Measurements from ENCODE around the gene TMEM139. TPM values are rescaled to one million over a fixed set of nuclear protein-coding genes. Genes with fewer than 3 reads are reported as not detected.

TMEM139 gene
- polyA plus RNA-seq, 1 of the 3 experiments (the other 2 are of a cell fraction) = 0.05 TPM

DNA sequence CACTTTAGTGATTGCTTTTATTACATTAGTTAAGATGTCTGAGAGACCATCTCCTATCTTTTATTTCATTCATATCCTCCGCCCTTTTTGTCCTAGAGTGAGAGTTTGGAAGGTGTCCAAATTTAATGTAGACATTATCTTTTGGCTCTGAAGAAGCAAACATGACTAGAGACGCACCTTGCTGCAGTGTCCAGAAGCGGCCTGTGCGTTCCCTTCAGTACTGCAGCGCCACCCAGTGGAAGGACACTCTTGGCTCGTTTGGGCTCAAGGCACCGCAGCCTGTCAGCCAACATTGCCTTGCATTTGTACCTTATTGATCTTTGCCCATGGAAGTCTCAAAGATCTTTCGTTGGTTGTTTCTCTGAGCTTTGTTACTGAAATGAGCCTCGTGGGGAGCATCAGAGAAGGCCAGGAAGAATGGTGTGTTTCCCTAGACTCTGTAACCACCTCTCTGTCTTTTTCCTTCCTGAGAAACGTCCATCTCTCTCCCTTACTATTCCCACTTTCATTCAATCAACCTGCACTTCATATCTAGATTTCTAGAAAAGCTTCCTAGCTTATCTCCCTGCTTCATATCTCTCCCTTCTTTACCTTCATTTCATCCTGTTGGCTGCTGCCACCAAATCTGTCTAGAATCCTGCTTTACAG is 20.8 kb downstream of the TMEM139 start:
- no peak overlapping the region for H2AFZ ChIP-seq (ENCODE audit: low read depth)
- ChIA-PET POLR2A (no interaction called here), CTCF (interaction anchor here (0.6 to 3.1 kb wide), 16 partner anchors 9 to 102 kb away, joined by 3 to 14 read pairs (median 4); partner anchors contain the start of gene GSTK1)
- no peak for TF ChIP-seq FOXJ3 (CRISPR knock-in tag; IDR thresholded peaks at IDR 0.05)
- TF ChIP-seq, protein P1, sequence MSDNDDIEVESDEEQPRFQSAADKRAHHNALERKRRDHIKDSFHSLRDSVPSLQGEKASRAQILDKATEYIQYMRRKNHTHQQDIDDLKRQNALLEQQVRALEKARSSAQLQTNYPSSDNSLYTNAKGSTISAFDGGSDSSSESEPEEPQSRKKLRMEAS (IDR thresholded peaks at IDR 0.05; ENCODE audit: low read depth) = no peak
- no peak for TF ChIP-seq SIN3A (IDR thresholded peaks at IDR 0.05; ENCODE audit: borderline replicate concordance, low read depth, low read length)
- TF ChIP-seq RXRA (IDR thresholded peaks at IDR 0.05; ENCODE audit: borderline replicate concordance, low read depth) = no peak
- TF ChIP-seq, protein P2, sequence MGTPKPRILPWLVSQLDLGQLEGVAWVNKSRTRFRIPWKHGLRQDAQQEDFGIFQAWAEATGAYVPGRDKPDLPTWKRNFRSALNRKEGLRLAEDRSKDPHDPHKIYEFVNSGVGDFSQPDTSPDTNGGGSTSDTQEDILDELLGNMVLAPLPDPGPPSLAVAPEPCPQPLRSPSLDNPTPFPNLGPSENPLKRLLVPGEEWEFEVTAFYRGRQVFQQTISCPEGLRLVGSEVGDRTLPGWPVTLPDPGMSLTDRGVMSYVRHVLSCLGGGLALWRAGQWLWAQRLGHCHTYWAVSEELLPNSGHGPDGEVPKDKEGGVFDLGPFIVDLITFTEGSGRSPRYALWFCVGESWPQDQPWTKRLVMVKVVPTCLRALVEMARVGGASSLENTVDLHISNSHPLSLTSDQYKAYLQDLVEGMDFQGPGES (IDR thresholded peaks at IDR 0.05; ENCODE audit: low read depth, low read length) = no peak
- peak; percentile 92 for TF ChIP-seq CTCF (IDR thresholded peaks at IDR 0.05)
- TF ChIP-seq TAF1 (IDR thresholded peaks at IDR 0.05; ENCODE audit: borderline replicate concordance, low read depth, low read length) = no peak
- peak; percentile 59 for TF ChIP-seq SMC3 (IDR thresholded peaks at IDR 0.05; ENCODE audit: low read depth, low read length)
- TF ChIP-seq RCOR1 (IDR thresholded peaks at IDR 0.05; ENCODE audit: low read length) = no peak
- TF ChIP-seq NRF1 (IDR thresholded peaks at IDR 0.05; ENCODE audit: low read depth, low read length) = no peak
- peak; percentile 63 for TF ChIP-seq RAD21 (IDR thresholded peaks at IDR 0.05; ENCODE audit: low read length)
- TF ChIP-seq USF1 (IDR thresholded peaks at IDR 0.05; ENCODE audit: borderline replicate concordance, low read depth) = no peak
- WGBS (ENCODE audit: low lambda C conversion rate) = 82% methylated on average over 10 of the region's 10 CpGs
- no peaks in the 10 kb centered on the region for H3K9me2 ChIP-seq
- no peak overlapping the region for H3K9ac ChIP-seq
- H3F3A ChIP-seq (replicated peaks; ENCODE audit: insufficient read depth) = peaks cover 6% of the 10 kb centered on the region
- peaks cover 5% of the 10 kb centered on the region; the same call in 1 of the 2 replicates for H4K20me1 ChIP-seq (ENCODE audit: insufficient read depth)
- no peak overlapping the region for H3K4me3 ChIP-seq (ENCODE audit: low read depth in 2 of 2, low read length in 1 of 2)
- no peaks in the 10 kb centered on the region for H3K9me3 ChIP-seq
- H3K4me2 ChIP-seq = no peak overlapping the region
- H3K36me3 ChIP-seq (replicated peaks in 1 of 2; ENCODE audit: control insufficient read depth in 1 of 2, insufficient read depth in 2 of 2, low read length in 1 of 2) = peaks cover 72 to 81% of the 10 kb centered on the region in 2 experiments
- H3K27me3 ChIP-seq (ENCODE audit: insufficient read depth) = no peaks in the 10 kb centered on the region
- H3K27ac ChIP-seq (ENCODE audit: low read depth in 2 of 2, low read length in 1 of 2) = no peak overlapping the region
- DNase-seq = peak; percentile 68
- no peaks in the 10 kb centered on the region; the same call in 1 of the 2 replicates for H3K79me2 ChIP-seq (ENCODE audit: insufficient read depth)
- H3K4me1 ChIP-seq (ENCODE audit: control insufficient read depth in 1 of 2, insufficient read depth in 2 of 2, low read depth in 1 of 2, low read length in 1 of 2) = no peaks in the 10 kb centered on the region; a peak in 1 of 4 replicates
